Ascending aorta (tissue), 2 donors: ENCODE results near the gene POLD2. TPM values are rescaled to one million over a fixed set of nuclear protein-coding genes. Genes with fewer than 3 reads are reported as not detected.

Experiments used
- DNase-seq, 2 donors: peaks; one replicate each; pipeline ENCODE4 v3.0.0-alpha.2; 2019; ENCODE audit warnings: low spot score in 2 of 2
- H3K27ac ChIP-seq, 2 donors: fragments of 200-600 bp; sonication (generic); one replicate each; pipeline ENCODE4 v1.5.1; 2016 to 2017; ENCODE audit warnings: mild to moderate bottlenecking in 1 of 2
- H3K27me3 ChIP-seq: fragments of 200-600 bp; sonication (generic); one replicate; pipeline ENCODE4 v1.5.1; 2017
- H3K36me3 ChIP-seq, 2 donors: fragments of 200-600 bp; sonication (generic); one replicate each; pipeline ENCODE4 v1.5.1; 2016
- H3K4me1 ChIP-seq, 2 donors: fragments of 200-600 bp; sonication (generic); one replicate each; pipeline ENCODE4 v1.5.1; 2016 to 2017; ENCODE audit warnings: mild to moderate bottlenecking in 1 of 2
- H3K4me3 ChIP-seq, 2 donors: fragments of 200-600 bp; sonication (generic); one replicate each; pipeline ENCODE4 v1.5.1; 2016 to 2017; ENCODE audit warnings: mild to moderate bottlenecking in 1 of 2
- H3K9me3 ChIP-seq, 2 donors: fragments of 200-600 bp; sonication (generic); one replicate each; pipeline ENCODE4 v1.5.1; 2016
- intact Hi-C: fragments of 100-400 bp; cut with DNase I; formaldehyde crosslinking; loops from one replicate; pipeline ENCODE4 v1.15.1; 2023
- total RNA-seq: library from RNA; depleted of rRNA; stranded (reverse); fragments of >200 nt; gene quantifications from one replicate; pipeline ENCODE4 v1.1.0, GENCODE V29; 2016
- TF ChIP-seq, protein P1 (sequence below), 3 experiments: fragments of 200-600 bp in 2 of 3; fragments of 450-650 bp in 1 of 3; sonication (generic) in 2 of 3; IDR thresholded peaks; one replicate each; pipeline ENCODE4 v1.5.1; 2016 to 2019; ENCODE audit warnings: antibody characterized with exemption in 3 of 3, mild to moderate bottlenecking in 1 of 3, moderate library complexity in 1 of 3

POLD2 gene
- total RNA-seq, 1 donor from 2014 or later: 97.0 TPM

GRCh38 chr7:44068054-44068453 lies 55.3 kb downstream of the POLD2 start:
- intact Hi-C loops: no loop called here
- Histone ChIP-seq H3K36me3 (peaks cover 3 to 4% of the 10 kb centered on the region in 2 donors), H3K27me3 (no peaks in the 10 kb centered on the region), H3K27ac (no peak overlapping the region), H3K4me3 (no peak overlapping the region), H3K4me1 (peaks cover 25 to 35% of the 10 kb centered on the region in 2 donors), H3K9me3 (no peaks in the 10 kb centered on the region)
- no peak for DNase-seq
- TF ChIP-seq, protein P1, sequence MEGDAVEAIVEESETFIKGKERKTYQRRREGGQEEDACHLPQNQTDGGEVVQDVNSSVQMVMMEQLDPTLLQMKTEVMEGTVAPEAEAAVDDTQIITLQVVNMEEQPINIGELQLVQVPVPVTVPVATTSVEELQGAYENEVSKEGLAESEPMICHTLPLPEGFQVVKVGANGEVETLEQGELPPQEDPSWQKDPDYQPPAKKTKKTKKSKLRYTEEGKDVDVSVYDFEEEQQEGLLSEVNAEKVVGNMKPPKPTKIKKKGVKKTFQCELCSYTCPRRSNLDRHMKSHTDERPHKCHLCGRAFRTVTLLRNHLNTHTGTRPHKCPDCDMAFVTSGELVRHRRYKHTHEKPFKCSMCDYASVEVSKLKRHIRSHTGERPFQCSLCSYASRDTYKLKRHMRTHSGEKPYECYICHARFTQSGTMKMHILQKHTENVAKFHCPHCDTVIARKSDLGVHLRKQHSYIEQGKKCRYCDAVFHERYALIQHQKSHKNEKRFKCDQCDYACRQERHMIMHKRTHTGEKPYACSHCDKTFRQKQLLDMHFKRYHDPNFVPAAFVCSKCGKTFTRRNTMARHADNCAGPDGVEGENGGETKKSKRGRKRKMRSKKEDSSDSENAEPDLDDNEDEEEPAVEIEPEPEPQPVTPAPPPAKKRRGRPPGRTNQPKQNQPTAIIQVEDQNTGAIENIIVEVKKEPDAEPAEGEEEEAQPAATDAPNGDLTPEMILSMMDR (IDR thresholded peaks at IDR 0.05): no peak

DNA sequence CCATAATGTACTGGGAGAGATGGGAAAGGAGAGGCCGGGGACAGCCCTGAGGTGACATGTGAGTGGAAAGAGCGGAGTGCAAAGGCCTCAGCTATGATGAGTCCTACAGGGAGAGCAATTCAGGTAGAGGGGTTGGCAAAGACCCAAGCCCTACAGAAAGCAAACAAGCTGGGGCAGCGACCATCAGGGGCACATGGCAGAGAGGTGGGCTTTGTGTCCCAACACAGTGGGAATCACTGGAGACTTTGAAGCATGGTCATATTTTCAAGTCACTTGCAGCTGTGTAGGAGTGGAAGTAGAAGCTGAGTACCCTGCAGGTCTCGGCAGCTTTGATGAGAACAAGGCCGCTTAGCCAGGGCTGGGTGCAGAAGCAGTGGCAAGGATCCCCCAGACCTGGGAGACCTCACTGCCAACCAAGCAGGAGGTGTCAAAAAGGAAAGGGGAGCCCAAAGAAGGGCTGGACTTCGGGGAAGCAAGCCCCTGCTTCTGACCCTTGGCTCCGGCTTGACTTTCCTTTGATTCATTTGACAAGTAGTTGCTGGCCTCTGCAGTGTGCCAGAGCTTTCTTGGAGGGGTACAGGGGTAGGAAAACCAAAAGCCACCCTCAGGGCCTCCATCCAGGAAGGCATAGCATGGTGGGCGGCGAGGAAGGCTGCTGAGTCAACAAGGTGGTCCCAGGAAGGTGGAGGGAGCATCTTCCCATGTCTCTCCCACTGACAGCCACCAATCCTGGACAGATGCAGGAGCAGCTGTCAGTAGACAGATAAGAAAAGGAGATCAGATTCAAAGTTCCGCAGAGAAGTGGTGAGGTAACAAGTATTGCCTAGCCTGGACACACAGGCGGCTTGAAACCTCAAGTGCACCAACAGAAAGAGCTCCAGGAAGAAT lies 56.0 kb downstream of the POLD2 start:
- no peak for DNase-seq

GRCh38 chr7:44066494-44067063 lies 56.8 kb downstream of the POLD2 start:
- H3K4me3 ChIP-seq: no peak overlapping the region
- peaks cover 3 to 8% of the 10 kb centered on the region in 2 donors for H3K36me3 ChIP-seq
- peaks cover 11 to 21% of the 10 kb centered on the region in 2 donors for H3K4me1 ChIP-seq
- H3K27ac ChIP-seq: no peak overlapping the region
- no peaks in the 10 kb centered on the region for H3K9me3 ChIP-seq
- no peak for DNase-seq
- intact Hi-C loops: no loop called here
- TF ChIP-seq, protein P1 (IDR thresholded peaks at IDR 0.05): no peak
- no peaks in the 10 kb centered on the region for H3K27me3 ChIP-seq

More for the DNA sequence above, 56.0 kb downstream of the POLD2 start:
- Histone ChIP-seq H3K27me3 (no peaks in the 10 kb centered on the region), H3K4me1 (peaks cover 18 to 28% of the 10 kb centered on the region in 2 donors), H3K36me3 (peaks cover 0 to under 1% of the 10 kb centered on the region in 2 donors), H3K4me3 (no peak overlapping the region), H3K27ac (no peak overlapping the region), H3K9me3 (no peaks in the 10 kb centered on the region)
- TF ChIP-seq, protein P1 (IDR thresholded peaks at IDR 0.05): no peak
- intact Hi-C loops: no loop called here

- H3K27ac ChIP-seq: peak overlapping the region in 1 of 2 donors; percentile 3
- no peaks in the 10 kb centered on the region for H3K27me3 ChIP-seq
- H3K9me3 ChIP-seq: no peaks in the 10 kb centered on the region
- intact Hi-C loops: no loop called here
- peaks cover 9 to 20% of the 10 kb centered on the region in 2 donors for H3K4me1 ChIP-seq
- H3K36me3 ChIP-seq: peaks cover 7 to 12% of the 10 kb centered on the region in 2 donors
- DNase-seq: no peak
- TF ChIP-seq, protein P1 (IDR thresholded peaks at IDR 0.05): no peak
- H3K4me3 ChIP-seq: no peak overlapping the region
Observed at GRCh38 chr7:44066111-44066460, 57.3 kb downstream of the POLD2 start.

GRCh38 chr7:44065431-44066110 lies 57.8 kb downstream of the POLD2 start, which contains the start of gene PGAM2:
Gene PGAM2, minus strand, starts transcription at chr7:44065567. Its CDS starts 38 bp downstream, at chr7:44065529.
- TF ChIP-seq, protein P1 (IDR thresholded peaks at IDR 0.05): no peak
- intact Hi-C loops: loop anchor here (2.0 kb wide), 1 partner anchor 21 kb away; the partner anchor contains the start of gene DBNL
- peaks cover 13 to 18% of the 10 kb centered on the region in 2 donors for H3K36me3 ChIP-seq
- H3K9me3 ChIP-seq: no peaks in the 10 kb centered on the region
- DNase-seq: peak in 1 of 2 donors; percentile 75
- peak within 1 kb of the TSS; percentile 3 to 47 for H3K27ac ChIP-seq
- no peaks in the 10 kb centered on the region for H3K27me3 ChIP-seq
- H3K4me1 ChIP-seq: peaks cover 9 to 20% of the 10 kb centered on the region in 2 donors
- H3K4me3 ChIP-seq: peak within 1 kb of the TSS; percentile 4 to 33
